Heart left ventricle (tissue), 16 donors: Measurements from ENCODE around the gene PSMA2. TPM values are rescaled to one million over a fixed set of nuclear protein-coding genes. Genes with fewer than 3 reads are reported as not detected.

Experiments
- ATAC-seq, 4 donors: fragments of 200-7000 bp; cut with Tn5 transposase; one replicate each; pipeline ENCODE4 v1.9.1; 2020 to 2022; ENCODE audit warnings: moderate library complexity in 4 of 4, mild to moderate bottlenecking in 3 of 4, moderate number of reproducible peaks in 1 of 4
- DNase-seq, 5 donors: peaks; one replicate each; pipeline ENCODE4 v3.0.0-alpha.2; 2020
- H3K27ac ChIP-seq, 12 donors: fragments of 200-600 bp; sonication (generic) in 4 of 12; one replicate each; pipeline versions ENCODE4 v1.5.0 to v1.8.0; 2016 to 2022; ENCODE audit warnings: mild to moderate bottlenecking in 2 of 12
- H3K27me3 ChIP-seq, 9 donors: fragments of 200-600 bp; sonication (generic) in 2 of 9; one replicate each; pipeline versions ENCODE4 v1.5.1 to v1.8.0; 2016 to 2022; ENCODE audit warnings: mild to moderate bottlenecking in 3 of 9
- H3K36me3 ChIP-seq, 9 donors: fragments of 200-600 bp; sonication (generic) in 2 of 9; one replicate each; pipeline versions ENCODE4 v1.5.0 to v1.8.0; 2018 to 2022; ENCODE audit warnings: mild to moderate bottlenecking in 2 of 9
- H3K4me1 ChIP-seq, 12 donors: fragments of 200-600 bp; sonication (generic) in 4 of 12; one replicate each; pipeline versions ENCODE4 v1.5.0 to v1.8.0; 2016 to 2022; ENCODE audit warnings: mild to moderate bottlenecking in 3 of 12
- H3K4me3 ChIP-seq, 12 donors: fragments of 200-600 bp; sonication (generic) in 4 of 12; one replicate each; pipeline versions ENCODE4 v1.5.0 to v1.8.0; 2017 to 2022; ENCODE audit warnings: mild to moderate bottlenecking in 9 of 12, moderate library complexity in 4 of 12
- H3K9me3 ChIP-seq, 12 donors: fragments of 200-600 bp; sonication (generic) in 4 of 12; one replicate each; pipeline versions ENCODE4 v1.5.0 to v1.8.0; 2016 to 2022; ENCODE audit warnings: mild to moderate bottlenecking in 1 of 12
- CTCF ChIP-seq, 12 donors: fragments of 200-600 bp; sonication (generic) in 4 of 12; IDR thresholded peaks; one replicate each; pipeline versions ENCODE4 v1.5.0 to v1.8.0; 2018 to 2022; ENCODE audit warnings: antibody characterized with exemption in 12 of 12, mild to moderate bottlenecking in 5 of 12
- POLR2A ChIP-seq, 2 donors: fragments of 450-650 bp; IDR thresholded peaks; one replicate each; pipeline ENCODE4 v1.6.1; 2017; ENCODE audit warnings: antibody characterized with exemption in 2 of 2, mild to moderate bottlenecking in 2 of 2, moderate library complexity in 2 of 2
- WGBS, 4 donors: extraction: QIAGEN DNeasy Blood & Tissue Kit in 2 of 4; methylation state at CpG; one replicate each; pipeline versions ENCODE4 v1.1.5 to v1.1.7; 2013 to 2018; 5-methylcytosine and 5-hydroxymethylcytosine counted together
- intact Hi-C, 10 donors: fragments of 100-400 bp; cut with DNase I; formaldehyde crosslinking; loops; one replicate each; pipeline versions ENCODE4 v1.11.1 to v1.14.2; 2022
- polyA plus RNA-seq, 2 donors: library from polyadenylated mRNA; stranded (reverse); fragments of 200-250 nt; gene quantifications; one replicate each; pipeline ENCODE4 v1.2.3, GENCODE V29; 2013
- total RNA-seq, 9 donors: library from RNA; depleted of rRNA in 2 of 9; stranded (reverse); fragments of >200 nt in 2 of 9; fragmentation: NEBNext Ultra II Directional in 3 of 9; extraction: Animal tissue kit (Norgen Biotek cat#: 25700) in 3 of 9; gene quantifications; one replicate each; pipeline versions ENCODE4 v1.1.0 to v1.2.4, GENCODE V29; 2016 to 2023
- donor health status: ischemic (EF 13 %, LVEDD 7.1; RV severe dilation, severe dysfunction).
- donor health status: healthy with polysubstance abuse.
- donor health status: DM: no; HTN: yes; CAD: no.
- donor health status: DM: no; HTN: no; CAD: no.
- donor health status: ischemic (EF 25% LVEDD 6.9; RV normal size, moderate dysfunction).
- donor health status: ischemic (EF 25% LVEDD 5.7; RV mildly dilated, moderate dysfunction).
- donor health status: healthy.
- donor health status: DM: yes; HTN: yes; CAD: no.
- donor health status: ischemic (EF 35%, LVEDD 5.7; RV mildly dilated, moderate dysfunction).
- donor health status: nonischemic (EF 11% LVEDD 7.7; RV severe dilation, severe dysfunction).
- donor health status: DM: yes; HTN: yes; CAD: no.
- donor health status: PGD.
- donor health status: ischemic (EF 29% LVEDD 5.4; RV normal size, mild dysfunction).
- donor health status: nonischemic (EF 23%, LVEDD 6.1; RV moderate dilation, normal function).

The PSMA2 gene
- total and polyA plus RNA-seq, 11 donors, result 41.8 to 139 (median 75.8) TPM

DNA sequence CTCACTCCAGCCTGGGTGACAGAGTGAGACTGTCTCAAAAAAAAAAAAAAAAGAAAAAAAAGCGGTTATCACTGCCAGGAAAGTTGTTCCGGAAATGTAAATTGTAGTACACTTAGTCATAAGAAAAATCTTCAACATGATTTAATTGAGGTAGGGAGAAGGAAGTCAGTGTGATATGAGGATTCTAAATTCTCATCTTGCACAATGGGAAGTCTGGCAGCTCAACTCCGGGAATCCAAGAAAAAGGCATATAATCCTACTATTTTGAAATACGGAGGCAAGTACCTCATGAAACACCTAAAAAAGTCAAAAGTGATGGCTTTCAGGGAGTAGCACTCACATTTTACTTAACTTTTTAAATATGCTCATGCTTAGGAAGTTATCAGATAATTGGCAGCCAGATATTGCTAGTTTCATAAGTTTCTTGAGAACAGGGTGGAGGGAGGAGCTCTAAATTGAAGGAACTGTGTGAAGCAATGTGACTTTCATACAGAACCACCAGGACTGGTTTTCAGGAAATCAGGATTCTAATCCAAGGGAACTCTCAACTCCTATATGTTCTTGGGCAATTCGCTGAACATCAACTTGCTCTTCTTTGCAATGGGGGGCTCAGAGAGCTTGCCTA lies 17.4 kb downstream of the PSMA2 start:
- no peaks in the 10 kb centered on the region for H3K9me3 ChIP-seq
- H3K27ac ChIP-seq, result peak overlapping the region in 1 of 12 donors; percentile 72
- peaks cover 0 to 52% (median 39%) of the 10 kb centered on the region in 9 donors for H3K36me3 ChIP-seq
- DNase-seq (no peak), ATAC-seq (no peak)
- TF ChIP-seq POLR2A (IDR thresholded peaks at IDR 0.05) (no peak), CTCF (IDR thresholded peaks at IDR 0.05) (no peak)
- intact Hi-C loops, result no loop called here
- H3K27me3 ChIP-seq, result no peaks in the 10 kb centered on the region
- peaks cover 0 to 38% (median 11%) of the 10 kb centered on the region in 12 donors for H3K4me1 ChIP-seq
- WGBS, 4 donors, result 48 to 59% (median 56%) methylated on average over 5 of the region's 5 CpGs
- H3K4me3 ChIP-seq, result no peak overlapping the region

GRCh38 chr7:42914009-42914408 lies 18.0 kb downstream of the PSMA2 start:
- TF ChIP-seq POLR2A (IDR thresholded peaks at IDR 0.05) (no peak), CTCF (IDR thresholded peaks at IDR 0.05) (no peak)
- intact Hi-C loops, result no loop called here
- peaks cover 0 to 38% (median 11%) of the 10 kb centered on the region in 12 donors for H3K4me1 ChIP-seq
- no peak for ATAC-seq
- H3K27ac ChIP-seq, result peak overlapping the region in 1 of 12 donors; percentile 72
- no peak for DNase-seq
- no peak overlapping the region for H3K4me3 ChIP-seq
- H3K27me3 ChIP-seq, result no peaks in the 10 kb centered on the region
- WGBS, 4 donors, result 74 to 81% (median 76%) methylated on average over 6 of the region's 6 CpGs
- H3K9me3 ChIP-seq, result no peaks in the 10 kb centered on the region
- peaks cover 0 to 46% (median 34%) of the 10 kb centered on the region in 9 donors for H3K36me3 ChIP-seq

DNA sequence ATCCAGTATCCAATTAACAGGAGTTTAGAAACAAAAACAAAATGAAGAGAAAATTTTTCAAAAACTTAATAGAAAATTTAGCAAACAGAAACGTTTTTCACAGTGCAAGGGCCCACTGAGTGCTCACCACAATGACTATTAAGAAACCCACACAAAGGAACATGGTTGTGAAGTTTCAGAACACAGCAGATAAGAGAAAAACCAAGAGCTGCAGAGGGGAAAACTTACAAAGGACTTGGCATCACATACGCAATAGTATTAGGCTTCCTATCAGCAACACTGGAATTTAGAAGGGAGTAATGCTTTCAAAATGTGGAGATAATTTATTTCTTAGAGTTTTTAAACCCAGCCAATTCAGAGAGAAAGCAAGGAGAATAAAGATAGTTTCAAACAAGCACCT lies 18.4 kb downstream of the PSMA2 start:
- Histone ChIP-seq H3K4me3 (no peak overlapping the region), H3K4me1 (peaks cover 0 to 38% (median 11%) of the 10 kb centered on the region in 12 donors), H3K36me3 (peaks cover 0 to 42% (median 30%) of the 10 kb centered on the region in 9 donors), H3K27me3 (no peaks in the 10 kb centered on the region), H3K9me3 (no peaks in the 10 kb centered on the region), H3K27ac (peak overlapping the region in 1 of 12 donors; percentile 72)
- intact Hi-C loops, result loop anchor here in 3 of 10 donors (2.0 kb wide), 1 partner anchor 19 kb away; the partner anchor contains the start of genes MRPL32 (in 3 of the 3) and PSMA2 (in 3 of the 3)
- WGBS, 4 donors, result 65 to 69% (median 67%) methylated on average over 2 of the region's 2 CpGs
- ATAC-seq (no peak), DNase-seq (no peak)
- TF ChIP-seq CTCF (IDR thresholded peaks at IDR 0.05), result no peak
- TF ChIP-seq POLR2A (IDR thresholded peaks at IDR 0.05), result no peak
